AML-193 (cell line): ENCODE measurements around the gene MALRD1.

Experiments used
- DNase-seq, 2 experiments: peaks; one replicate each; lab custom pipeline; 2025; lab: John Stamatoyannopoulos, UW

MALRD1 gene

DNA sequence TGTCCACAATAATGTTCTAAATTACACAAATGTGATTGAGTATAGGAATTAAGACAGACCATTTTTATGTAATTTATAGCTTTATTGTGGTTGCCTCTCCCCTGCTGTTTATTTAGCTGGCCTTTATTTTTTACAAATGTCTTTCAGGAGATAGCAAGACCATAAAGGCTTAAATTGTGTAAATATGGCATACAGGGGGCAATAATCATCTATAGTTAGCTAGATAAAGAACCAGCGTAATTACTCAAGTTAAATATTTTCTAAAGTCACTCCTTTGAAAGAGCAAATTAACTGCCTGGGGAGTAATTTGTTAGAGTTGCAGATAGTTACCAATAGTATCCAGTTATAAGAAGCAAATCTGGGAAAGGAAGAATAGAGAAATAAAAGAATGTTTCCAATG, at the start of gene MALRD1:
Gene MALRD1 (plus strand): TSS at position 313 of the 400 bp plus-strand sequence. CDS start 138 bp downstream, outside the sequence.
- DNase-seq = no peak

DNA sequence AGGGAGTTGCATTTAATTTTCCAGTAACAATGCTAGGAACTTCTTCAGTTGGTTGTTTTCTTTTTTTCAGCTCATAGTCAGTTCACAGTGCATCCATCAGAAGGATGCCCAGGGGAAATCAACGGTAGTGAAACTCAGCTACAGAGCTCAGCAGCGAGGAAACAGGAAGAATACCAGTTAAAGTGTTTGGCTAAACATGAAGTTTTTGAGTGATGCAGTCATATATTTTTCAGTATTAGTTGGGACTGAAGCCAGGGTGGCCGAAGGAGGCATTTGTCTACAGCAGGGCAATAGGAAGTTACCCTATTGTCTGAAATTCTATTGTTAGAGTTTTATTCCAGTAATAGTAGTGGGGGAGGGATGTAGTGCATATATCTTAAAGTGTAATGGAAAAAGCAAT, 45.3 kb upstream of the MALRD1 start:
- no peak for DNase-seq

DNA sequence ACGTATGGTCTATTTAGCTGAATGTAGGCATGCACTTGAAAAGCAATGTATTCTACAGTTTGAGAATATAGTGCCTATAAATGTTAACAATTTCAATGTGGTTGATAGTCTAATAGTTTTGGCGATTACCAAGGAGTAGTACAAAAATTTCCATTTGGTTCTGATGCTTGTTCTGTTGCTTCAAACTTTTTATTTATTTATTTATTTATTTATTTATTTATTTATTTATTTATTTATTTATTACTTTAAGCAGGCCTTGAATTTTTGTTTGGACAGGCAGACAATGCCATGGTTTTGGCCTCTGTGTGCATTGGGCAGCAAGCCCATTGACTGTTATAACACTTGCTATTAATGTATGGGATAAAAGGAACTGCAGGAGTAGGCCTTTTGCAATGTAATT, 36.5 kb upstream of the MALRD1 start:
- DNase-seq = no peak

DNA sequence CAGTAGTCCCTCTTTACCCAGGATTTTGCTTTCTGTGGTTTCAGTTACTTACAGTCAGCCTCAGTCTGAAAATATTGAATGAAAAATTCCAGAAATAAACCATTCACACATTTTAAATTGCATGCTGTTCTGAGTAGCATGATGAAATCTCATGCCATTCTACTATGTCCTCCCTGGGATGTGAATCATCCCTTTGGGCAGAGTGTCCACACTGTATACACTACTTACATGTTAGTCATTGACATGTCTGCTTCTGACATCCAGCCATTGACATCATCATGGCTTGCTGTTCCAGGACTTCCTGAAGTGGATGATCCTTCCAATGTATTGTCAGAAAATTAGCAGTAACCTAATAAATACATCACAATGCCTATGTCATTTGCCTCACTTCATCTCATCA, 34.6 kb upstream of the MALRD1 start:
- DNase-seq = no peak

DNA sequence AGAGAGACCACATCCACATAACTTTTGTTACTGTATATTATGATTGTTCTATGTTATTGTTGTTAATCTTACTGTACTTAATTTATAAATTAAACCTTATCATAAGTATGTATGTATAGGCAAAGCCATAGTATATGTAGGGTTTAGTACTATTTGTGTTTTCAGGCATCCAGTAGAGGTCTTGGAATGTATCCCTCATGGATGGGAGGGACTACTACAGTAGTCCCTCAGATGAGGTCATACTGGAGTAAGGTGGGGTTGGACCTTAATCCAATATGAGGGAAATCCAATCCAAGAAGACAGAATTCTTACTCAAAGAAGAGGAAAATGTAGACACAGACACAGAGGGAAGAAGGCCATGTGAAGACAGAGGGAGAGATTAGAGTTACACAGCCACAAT, 34.1 kb upstream of the MALRD1 start:
- DNase-seq = no peak

DNA sequence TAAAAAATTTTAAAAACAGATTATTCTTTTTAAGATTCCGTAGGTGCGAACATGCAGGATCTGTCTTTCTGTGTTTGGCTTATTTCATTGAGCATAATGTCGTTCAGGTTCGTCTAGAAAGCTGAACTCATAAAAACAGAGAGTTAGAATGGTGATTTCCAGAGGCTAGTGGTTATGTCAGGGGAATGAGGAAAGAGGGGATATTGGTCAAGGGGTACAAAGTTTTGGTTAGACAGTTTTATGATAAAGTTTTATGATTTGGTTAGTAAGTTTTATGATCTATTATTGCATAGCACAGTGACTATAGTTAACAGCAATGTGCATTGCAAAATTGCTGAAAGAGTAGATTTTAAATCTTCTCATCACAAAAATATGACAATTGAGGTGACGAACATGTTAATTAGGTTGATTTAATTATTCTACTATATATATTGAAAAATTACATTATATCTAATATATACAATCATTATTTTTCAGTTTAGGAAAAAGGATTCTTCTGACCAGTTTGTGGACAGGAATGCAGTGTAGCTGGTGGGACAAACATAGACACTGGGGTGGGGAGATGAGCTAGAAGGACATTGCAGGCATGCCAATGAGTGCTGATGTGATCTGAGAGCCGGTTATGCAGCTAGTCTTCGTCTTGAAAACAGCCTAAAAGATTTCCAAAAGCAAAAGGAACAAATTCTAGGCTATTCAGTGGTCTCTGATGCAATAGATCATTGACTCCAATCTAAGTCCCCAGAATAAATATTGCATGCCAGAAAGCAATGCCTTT, 31.3 kb upstream of the MALRD1 start:
- no peak for DNase-seq

DNA sequence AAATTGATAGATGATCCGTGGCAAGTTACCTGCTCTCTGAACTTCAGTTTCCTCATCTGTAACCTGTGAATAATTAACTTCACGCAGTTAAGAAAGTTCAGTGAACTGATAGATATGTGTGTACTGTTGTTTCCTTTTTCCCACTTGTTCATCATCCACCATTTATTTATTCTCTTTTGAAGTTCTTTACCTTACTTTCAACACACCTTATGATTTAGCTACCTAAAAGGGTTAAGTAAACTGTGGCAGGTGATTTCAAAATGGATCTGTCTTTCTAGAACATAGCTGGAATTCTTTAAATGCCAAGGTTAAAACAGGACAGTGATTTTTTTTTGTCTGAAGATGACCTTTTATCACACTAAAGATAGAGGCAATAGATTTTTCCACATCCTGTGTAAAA, 27.4 kb upstream of the MALRD1 start:
- DNase-seq = no peak

DNA sequence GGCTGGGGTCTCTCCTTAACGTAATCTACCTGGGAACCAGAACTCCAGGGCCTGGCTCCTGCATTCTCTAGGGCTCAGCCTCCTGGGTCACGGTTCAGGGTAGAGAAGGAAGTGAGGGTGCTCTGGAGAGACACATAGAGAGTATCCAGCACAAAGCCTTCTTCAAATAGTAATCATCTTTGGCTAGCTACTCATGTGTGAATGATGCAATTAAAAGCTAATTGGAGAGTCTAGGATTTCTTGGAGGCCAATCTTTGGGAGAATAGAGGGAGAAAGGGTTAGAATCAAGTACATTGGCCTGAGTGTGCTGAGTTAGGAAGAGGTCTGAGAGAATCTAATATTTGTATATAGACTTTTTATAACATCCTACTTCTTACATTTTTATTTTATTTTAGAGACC, 24.0 kb upstream of the MALRD1 start:
- DNase-seq = no peak

DNA sequence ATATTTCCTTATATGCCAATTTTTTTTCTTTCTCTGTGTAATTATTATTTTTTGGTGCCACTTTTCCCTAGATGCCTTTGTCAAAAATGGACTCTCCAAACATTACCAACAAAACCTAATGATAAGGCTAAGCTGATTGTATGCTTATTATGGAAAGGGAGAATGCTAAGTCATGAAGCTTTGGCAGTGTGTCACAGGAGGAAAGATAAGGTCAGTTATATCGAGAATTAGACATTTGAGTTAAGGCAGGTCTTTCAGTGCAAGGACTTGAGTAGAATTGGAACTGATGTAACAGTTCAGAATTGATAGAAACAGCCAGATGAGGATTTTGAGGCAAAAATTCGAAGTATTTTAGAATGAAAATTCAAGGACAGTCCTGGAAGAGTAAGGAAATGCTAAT, 16.8 kb upstream of the MALRD1 start:
- DNase-seq = no peak

DNA sequence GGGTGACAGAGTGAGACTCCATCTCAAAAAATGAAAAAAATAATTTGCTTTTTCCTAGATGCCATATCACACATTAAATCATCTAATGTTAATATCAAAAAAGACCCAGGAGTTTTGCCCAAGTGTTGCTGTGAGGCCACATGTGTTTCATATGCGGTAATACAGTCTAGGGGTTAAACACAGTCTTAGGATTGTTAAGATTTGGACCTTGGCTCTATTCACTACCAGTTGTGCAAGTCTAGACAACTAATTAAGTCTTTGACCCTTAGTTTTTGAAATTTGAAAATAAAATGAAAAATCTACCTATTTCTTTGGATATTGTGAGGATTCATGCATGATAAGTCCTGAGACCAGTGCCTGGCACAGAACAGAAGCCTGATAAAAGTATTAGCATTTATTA, 14.9 kb upstream of the MALRD1 start:
- DNase-seq = no peak

DNA sequence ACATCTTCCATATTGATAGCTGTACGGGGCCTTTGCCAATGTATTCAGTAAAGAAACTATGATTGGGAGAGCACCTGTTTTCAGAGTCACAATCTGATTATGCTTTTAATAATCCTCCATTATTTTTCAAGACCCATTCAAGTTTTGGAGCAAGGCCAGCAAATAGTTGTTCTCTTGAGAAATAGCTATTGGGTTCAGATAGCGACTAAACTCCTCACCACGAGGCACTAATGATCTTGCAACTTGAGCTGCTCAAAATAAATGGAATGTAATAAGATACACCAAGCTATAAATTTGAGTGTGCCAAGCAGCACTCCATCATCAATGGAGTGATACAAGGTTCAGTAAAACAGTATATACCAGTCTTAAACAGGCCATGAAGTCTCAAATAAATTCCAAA, 7.4 kb upstream of the MALRD1 start:
- no peak for DNase-seq

DNA sequence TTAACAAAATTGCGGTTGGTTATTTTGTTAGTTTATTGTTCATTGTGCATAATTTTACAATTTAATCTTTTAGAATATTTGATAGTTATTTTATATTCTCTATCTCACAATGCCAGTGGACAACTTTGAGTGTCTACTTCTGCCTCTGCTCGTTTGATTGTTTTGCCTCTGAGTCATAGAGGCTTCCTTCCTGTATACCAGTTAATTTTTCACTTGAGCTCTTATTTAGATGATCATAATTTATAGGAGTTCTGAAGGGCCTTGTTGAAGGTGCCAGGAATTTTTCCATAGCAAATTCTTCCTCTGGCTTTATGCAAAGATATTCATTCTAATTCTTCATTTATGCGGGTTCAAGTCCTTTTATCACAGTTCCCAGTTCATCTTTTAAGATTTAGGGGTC, 5.2 kb upstream of the MALRD1 start:
- DNase-seq = no peak

DNA sequence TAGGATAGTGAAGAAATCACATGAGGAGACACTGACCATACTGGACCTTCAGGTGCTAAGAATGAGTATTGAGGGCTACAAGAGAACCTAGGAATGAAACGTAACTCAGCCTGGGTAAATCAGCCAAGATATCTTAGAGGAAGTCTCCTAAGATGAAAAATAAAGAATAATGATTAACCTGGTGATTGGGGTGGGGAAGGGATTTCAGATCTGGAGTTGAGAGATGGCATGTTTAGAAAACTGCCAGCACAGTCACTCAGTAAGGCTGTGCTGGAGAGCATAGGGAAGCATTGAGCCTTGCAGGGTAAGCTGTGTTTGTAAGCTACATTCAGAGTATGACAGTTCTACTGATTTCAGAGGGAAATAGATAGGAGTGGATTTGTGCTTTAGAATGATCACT, 1.9 kb upstream of the MALRD1 start:
- no peak for DNase-seq

DNA sequence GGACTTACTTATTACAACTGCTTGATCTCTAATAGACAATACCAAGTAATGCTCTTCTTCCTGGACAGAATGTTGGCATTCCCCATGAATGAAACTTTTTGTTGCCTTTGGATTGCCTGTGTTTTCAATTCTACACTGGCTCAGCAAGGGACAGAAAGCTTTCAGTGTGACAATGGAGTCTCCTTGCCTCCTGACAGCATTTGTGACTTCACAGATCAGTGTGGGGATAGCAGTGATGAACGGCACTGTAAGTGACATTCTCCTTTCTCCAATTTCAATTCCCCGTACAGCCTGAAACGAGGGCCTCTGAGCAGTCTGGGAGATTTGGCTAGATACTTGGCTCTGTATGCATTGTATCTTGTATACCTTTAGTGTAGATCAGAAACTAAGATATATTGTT, 290 bp downstream of the MALRD1 start:
- DNase-seq = no peak

DNA sequence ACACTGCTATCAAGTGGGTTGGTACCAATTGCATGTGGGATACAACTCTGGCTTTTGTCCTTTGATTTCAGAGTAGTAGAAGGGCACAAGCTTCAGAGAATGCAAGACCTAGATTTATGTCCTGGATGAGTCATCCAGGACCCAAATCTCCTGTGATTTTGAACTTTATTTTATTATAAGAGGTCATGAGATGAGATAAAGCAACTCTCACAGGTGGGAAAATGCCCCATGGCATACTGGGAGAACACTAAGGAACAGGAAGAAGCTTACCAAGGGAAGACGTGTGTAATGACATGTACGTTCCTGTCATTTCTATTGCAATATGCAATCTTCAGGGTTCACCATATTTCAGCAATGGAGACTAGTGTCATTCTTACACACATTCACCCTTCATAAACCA, 966 bp downstream of the MALRD1 start:
- no peak for DNase-seq

DNA sequence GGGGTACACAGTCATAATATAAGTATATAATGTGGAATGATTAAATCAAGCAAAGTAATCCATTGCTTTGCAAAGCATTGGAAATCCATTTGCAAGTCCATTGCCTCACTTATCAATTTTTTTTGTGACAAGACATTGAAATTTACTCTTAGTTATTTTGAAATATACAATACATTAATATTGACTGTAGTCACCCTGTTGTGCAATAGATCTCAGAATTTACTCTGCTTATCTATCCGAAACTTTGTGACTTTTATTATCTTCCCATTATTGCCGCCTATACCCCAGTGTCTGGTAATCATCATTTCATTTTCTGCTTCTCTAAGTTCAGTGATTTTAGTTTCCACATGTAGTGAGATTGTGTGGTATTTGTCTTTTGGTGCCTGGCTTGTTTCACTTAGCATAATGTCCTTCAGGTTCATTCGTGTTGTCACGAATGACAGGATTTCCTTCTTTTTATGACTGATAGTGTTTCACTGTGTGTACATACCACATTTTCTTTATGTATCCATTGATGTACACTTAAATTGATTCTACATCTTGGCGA, 5.8 kb downstream of the MALRD1 start:
- DNase-seq = no peak

DNA sequence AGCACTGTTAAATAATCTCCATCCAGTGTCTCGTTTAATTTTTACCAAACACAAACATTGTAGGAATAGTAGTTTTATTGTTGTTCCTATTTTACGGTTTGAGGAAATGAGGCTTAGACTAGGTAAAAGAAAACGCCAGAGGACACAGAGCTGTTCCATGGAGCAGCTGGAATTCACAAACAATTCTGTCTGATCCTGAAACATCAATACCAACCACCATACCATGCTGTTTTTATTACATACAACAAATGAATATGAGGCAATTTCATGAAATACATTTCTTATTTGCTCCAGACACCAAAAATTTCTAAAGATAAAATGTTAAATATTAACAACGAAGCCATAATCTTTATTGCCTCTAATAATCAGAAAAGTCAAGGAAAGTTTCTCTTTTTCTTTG, 9.4 kb downstream of the MALRD1 start:
- no peak for DNase-seq

DNA sequence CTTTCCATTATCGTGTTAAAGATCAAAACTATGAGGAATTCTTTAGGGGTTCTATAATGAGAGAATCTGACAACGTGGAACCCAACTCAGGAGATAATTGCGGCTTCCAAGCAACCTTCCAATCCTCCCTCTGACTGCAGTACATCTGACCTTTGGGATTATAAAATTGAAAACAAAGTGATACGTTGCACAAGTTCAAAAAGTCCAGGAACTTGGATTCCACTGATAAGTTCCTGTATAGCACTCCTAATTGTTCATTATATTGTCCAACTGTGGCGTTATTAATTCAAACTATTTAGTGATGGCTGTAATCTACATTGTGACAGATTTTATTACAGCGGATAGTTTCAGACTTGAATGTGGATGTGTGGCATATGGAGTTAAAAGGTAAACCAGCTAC, 15.4 kb downstream of the MALRD1 start:
- DNase-seq = no peak

DNA sequence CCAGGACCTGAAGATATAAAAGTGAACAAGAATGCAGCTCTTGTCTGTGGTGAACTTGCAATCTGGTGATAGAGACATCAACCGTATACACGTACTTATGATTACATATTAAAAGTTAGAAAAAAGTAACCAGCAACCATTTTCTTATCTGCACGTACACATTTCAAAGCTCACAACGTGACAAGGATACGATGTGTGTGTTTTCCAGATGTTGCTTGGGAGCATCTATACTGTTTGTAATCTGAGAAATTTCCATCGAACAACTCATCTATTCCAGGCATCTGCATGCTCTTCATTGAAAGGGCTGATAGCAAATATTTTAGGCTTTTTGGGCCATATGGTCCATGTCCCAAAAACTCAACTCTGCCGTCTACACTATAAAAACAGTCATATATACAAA, 23.3 kb downstream of the MALRD1 start:
- no peak for DNase-seq

DNA sequence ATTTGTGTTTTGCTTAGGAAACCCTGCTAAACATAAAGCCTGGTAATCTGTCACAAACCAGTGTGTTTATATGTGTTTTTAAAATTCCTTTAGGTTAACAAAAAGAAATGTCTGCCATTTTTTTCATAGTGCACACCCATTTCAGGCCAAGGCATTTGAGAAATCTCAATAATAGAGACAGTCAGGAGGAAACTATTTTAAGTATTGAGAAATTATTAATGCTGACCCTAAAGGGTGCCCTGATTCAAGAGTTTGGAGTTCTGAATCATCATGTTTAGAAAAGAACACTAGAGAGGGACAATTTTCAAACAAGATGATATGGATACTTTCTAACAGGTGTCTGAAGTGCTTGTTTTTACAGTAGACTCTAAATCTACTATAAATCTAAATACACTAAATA, 28.7 kb downstream of the MALRD1 start:
- DNase-seq = no peak

DNA sequence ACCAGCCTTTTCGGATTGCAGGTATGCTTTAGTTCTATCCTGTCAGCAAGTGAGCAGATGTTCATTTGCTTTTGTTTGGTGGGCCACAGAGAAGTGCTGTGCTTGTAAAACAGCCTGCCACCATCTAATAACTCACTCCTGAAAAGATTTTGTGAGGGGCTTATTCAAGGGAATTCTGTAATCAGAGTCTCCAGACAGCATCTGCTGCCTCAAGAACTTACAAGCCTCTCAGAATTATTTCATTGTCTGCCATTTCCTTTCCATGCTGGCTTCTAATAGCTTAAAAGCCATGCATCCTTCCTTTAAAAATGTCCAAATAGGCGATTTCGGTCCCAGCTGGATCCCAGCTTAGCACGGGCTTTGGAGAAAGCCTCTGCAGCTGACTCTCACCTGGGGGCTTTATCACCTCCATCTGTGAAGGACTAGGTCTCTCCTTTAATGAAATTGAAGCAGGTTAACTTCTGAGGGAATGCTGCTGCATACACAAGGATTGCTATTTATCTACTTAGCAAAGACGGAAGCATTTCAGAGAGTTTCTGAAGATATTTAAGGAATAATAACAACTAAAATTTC, 48.0 kb downstream of the MALRD1 start:
- no peak for DNase-seq

DNA sequence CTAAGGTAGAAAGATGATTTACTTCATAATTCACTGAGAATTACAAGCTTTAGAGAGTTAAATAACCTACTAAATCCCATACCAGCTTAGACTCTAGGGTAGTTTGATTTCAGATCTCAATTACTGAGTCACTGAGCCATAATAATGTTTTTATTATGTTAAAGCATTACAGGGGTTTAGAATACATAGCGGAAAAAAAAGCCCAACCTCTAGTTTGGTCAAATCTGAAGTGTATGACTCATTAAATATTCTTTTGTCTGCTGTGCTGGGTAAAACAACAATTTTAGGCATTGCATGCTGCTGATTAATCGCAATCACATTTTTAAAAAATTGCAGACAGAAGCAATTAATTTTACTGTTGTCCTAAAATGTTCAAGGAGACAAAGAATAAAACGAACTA, 48.5 kb downstream of the MALRD1 start:
- no peak for DNase-seq

DNA sequence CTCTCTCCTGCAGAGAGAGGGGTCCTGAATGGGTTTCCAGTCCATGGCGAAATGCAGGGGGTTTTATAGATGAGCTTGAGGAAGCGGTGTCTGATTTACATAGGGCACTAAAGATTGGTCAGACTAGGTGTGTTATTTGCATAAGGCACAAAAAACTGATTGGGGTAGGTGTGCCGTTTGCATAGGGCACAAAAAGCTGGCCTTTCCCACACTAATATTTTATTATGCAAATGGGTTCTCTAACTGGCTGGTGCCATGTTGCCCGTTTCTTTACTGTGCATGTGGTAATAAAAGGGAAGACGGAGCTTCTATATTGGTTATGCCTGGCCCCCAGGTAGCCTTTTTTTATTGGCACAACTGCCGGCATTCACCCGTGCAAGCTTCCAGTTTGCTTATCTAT, 50.2 kb downstream of the MALRD1 start:
- DNase-seq = no peak

DNA sequence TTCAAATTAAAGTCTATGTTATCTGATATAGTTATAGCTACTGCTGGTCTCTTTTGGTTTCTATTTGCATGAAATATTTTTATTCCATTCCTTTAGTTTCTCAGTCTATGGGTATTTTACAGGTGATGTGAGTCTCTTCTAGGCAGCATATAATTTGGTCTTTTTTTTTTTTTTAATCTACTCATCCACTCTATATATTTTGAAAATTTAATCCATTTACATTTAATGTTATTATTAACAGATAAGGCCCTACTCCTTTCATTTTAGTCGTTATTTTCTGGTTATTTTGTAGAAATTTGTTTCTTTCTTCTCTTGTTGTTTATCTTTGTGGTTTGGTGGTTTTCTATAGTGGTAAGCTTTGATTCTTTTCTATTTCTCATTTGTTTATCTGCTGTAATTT, 58.8 kb downstream of the MALRD1 start:
- no peak for DNase-seq
